Measurements from ENCODE around the gene LEFTY2. TPM values are rescaled to one million over a fixed set of nuclear protein-coding genes. Genes with fewer than 3 reads are reported as not detected.
A peak's percentile ranks its signal among the peaks of the same experiment; 100 is the strongest.

The LEFTY2 gene
- total and polyA plus RNA-seq, 9 of the 15 experiments (the other 6 are each of a cell fraction or from before 2014, with no cell fraction given), result 0.04 to 0.14 TPM; not detected in 7

DNA sequence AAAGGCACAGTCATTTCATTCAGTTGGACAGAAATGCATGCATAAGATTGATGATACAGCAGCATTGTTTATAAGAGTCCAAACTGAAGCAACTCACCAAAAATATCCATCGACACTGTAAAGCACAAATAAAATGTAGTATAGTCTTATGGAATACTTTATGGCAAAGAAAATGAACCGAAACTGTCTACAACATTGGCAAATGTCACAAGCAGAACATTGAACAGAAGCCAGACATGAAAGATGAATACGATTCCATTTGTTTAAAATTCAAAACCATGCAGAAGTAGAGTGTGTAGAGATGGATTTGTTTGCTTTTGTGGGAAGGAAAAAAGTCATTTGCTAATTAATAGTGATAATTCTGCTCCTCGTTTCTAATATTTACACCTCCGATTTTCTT is 44.5 kb downstream of the LEFTY2 start:
- H3K4me3 ChIP-seq, result no peak overlapping the region
- no peak for TF ChIP-seq DDX20 (tag; IDR thresholded peaks at IDR 0.05; ENCODE audit: low read depth)
- TF ChIP-seq ZNF316 (IDR thresholded peaks at IDR 0.05), result peak; percentile 82
- TF ChIP-seq NR2F6 (CRISPR knock-in tag; IDR thresholded peaks at IDR 0.05), result no peak
- TF ChIP-seq, protein P1, sequence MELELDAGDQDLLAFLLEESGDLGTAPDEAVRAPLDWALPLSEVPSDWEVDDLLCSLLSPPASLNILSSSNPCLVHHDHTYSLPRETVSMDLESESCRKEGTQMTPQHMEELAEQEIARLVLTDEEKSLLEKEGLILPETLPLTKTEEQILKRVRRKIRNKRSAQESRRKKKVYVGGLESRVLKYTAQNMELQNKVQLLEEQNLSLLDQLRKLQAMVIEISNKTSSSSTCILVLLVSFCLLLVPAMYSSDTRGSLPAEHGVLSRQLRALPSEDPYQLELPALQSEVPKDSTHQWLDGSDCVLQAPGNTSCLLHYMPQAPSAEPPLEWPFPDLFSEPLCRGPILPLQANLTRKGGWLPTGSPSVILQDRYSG (tag; conservative IDR thresholded peaks at IDR 0.05; ENCODE audit: low read depth), result no peak
- TF ChIP-seq POLR2G (IDR thresholded peaks at IDR 0.05; ENCODE audit: low read depth, low read length), result no peak
- TF ChIP-seq PML (IDR thresholded peaks at IDR 0.05; ENCODE audit: low read length), result no peak
- TF ChIP-seq MAFG (tag; conservative IDR thresholded peaks at IDR 0.05), result peak; percentile 46; the same call in 1 of the 2 replicates
- TF ChIP-seq NFE2 (IDR thresholded peaks at IDR 0.05; ENCODE audit: low read depth), result 0 out of 2 replicates have a peak, but pooled peaks have one; percentile 10
- no peak for TF ChIP-seq ZNF143 (CRISPR knock-in tag; IDR thresholded peaks at IDR 0.05)
- no peak for TF ChIP-seq CSDE1 (IDR thresholded peaks at IDR 0.05)
- no peak for TF ChIP-seq MTA2 (IDR thresholded peaks at IDR 0.05; ENCODE audit: low read depth)
- TF ChIP-seq, protein P2, sequence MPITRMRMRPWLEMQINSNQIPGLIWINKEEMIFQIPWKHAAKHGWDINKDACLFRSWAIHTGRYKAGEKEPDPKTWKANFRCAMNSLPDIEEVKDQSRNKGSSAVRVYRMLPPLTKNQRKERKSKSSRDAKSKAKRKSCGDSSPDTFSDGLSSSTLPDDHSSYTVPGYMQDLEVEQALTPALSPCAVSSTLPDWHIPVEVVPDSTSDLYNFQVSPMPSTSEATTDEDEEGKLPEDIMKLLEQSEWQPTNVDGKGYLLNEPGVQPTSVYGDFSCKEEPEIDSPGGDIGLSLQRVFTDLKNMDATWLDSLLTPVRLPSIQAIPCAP (CRISPR knock-in tag; IDR thresholded peaks at IDR 0.05; ENCODE audit: borderline replicate concordance), result no peak
- TF ChIP-seq KAT7 (CRISPR knock-in tag; IDR thresholded peaks at IDR 0.05; ENCODE audit: borderline replicate concordance), result 0 out of 2 replicates have a peak, but pooled peaks have one; percentile 22
- TF ChIP-seq MCM3 (IDR thresholded peaks at IDR 0.05), result no peak
- TF ChIP-seq ZZZ3 (IDR thresholded peaks at IDR 0.05), result no peak
- TF ChIP-seq ZNF766 (CRISPR knock-in tag; conservative IDR thresholded peaks at IDR 0.05), result no peak
- TF ChIP-seq RBM15 (IDR thresholded peaks at IDR 0.05; ENCODE audit: insufficient read depth, low read length), result no peak
- no peaks in the 10 kb centered on the region for H4K20me1 ChIP-seq (replicated peaks; ENCODE audit: control insufficient read depth, insufficient read depth, low read length)
- ATAC-seq (no peak), DNase-seq (ENCODE audit: extremely low read depth in 1 of 4, low spot score in 3 of 4) (no peak), FAIRE-seq (no peak)
- H3K4me2 ChIP-seq (ENCODE audit: insufficient read depth, low read length), result no peak overlapping the region
- no peaks in the 10 kb centered on the region for H3K27me3 ChIP-seq (ENCODE audit: control insufficient read depth in 2 of 2, insufficient read depth in 2 of 2, low read length in 2 of 2)
- in situ Hi-C loops (cut with MboI) (no loop called here), intact Hi-C loops (cut with micrococcal nuclease) (no loop called here)
- H3K9ac ChIP-seq (ENCODE audit: insufficient read depth in 1 of 2, low read depth in 2 of 2, low read length in 2 of 2), result 0 out of 4 replicates have a peak overlapping the region, but pooled peaks of 1 of the 2 experiments have one; percentile 1
- no peaks in the 10 kb centered on the region for H3K79me2 ChIP-seq (ENCODE audit: control insufficient read depth, insufficient read depth, low read length)
- CTCF ChIA-PET (ENCODE audit: low intra/inter-chr PET ratio), result no interaction called here
- BruUV-seq (replicated peaks), result no TSS peak
- no peaks in the 10 kb centered on the region for H3K9me3 ChIP-seq (replicated peaks; ENCODE audit: control insufficient read depth, insufficient read depth, low read depth, low read length)
- peak overlapping the region; percentile 83 for H2AFZ ChIP-seq (ENCODE audit: low read depth, low read length)
- 57% methylated on average over 5 of the region's 5 CpGs for WGBS (ENCODE audit: insufficient coverage, low coverage, missing lambda C conversion rate)
- H3K36me3 ChIP-seq (ENCODE audit: control insufficient read depth, insufficient read depth, low read length), result no peaks in the 10 kb centered on the region
- H3K27ac ChIP-seq (ENCODE audit: extremely low read depth, low read depth, low read length), result no peak overlapping the region
- H3K9me1 ChIP-seq (ENCODE audit: control insufficient read depth, insufficient read depth, low read length), result no peaks in the 10 kb centered on the region
- POLR2A ChIA-PET, result interaction anchor here (0.6 to 1.7 kb wide), 4 partner anchors 14 to 119 kb away, joined by 3 to 16 read pairs (median 4); partner anchors contain the start of gene TMEM63A
- H3K4me1 ChIP-seq (replicated peaks in 1 of 2; ENCODE audit: control insufficient read depth in 2 of 2, insufficient read depth in 2 of 2, low read length in 2 of 2), result peaks cover 15 to 20% of the 10 kb centered on the region in 2 experiments
